Panc1 (cell line): Measurements from ENCODE around the gene KATNAL1. TPM values are rescaled to one million over a fixed set of nuclear protein-coding genes. Genes with fewer than 3 reads are reported as not detected.

Source experiments
- ATAC-seq: fragments of 200-7000 bp; cut with Tn5 transposase; 2 replicates; pipeline ENCODE4 v1.9.1; 2020; ENCODE audit warnings: mild to moderate bottlenecking, moderate library complexity
- BruUV-seq: library from RNA; stranded (reverse); fragments of 400-500 nt; replicated peaks from 2 replicates; lab custom pipeline; 2021; lab: Mats Ljungman, UMichigan
- CTCF ChIA-PET: fragments of 300-600 bp; sonication (Branson Sonifier 250); formaldehyde crosslinking; loops from one replicate; lab custom pipeline; 2022; ENCODE audit warnings: antibody characterized with exemption; lab: Charles Lee
- POLR2A ChIA-PET: fragments of 300-600 bp; sonication (Branson Sonifier 250); formaldehyde crosslinking; loops from one replicate; lab custom pipeline; 2022; ENCODE audit warnings: antibody characterized with exemption; lab: Charles Lee
- DNase-seq: peaks from one replicate; pipeline ENCODE4 v3.0.0-alpha.2; 2010; ENCODE audit warnings: low read depth, low spot score
- H3K27ac ChIP-seq: 2 replicates; pipeline ENCODE4 v1.5.1; 2011; ENCODE audit warnings: mild to moderate bottlenecking, low read length, inconsistent platforms
- H3K27me3 ChIP-seq: fragments of 200-500 bp; sonication (Bioruptor generic); 2 replicates; pipeline ENCODE4 v1.6.0; 2014; ENCODE audit warnings: low read length, inconsistent platforms; ENCODE audit not compliant: control insufficient read depth, insufficient read depth
- H3K36me3 ChIP-seq: fragments of 200-500 bp; sonication (Bioruptor generic); 2 replicates; pipeline ENCODE4 v1.5.1; 2014; ENCODE audit warnings: inconsistent platforms, mild to moderate bottlenecking, low read length, moderate library complexity; ENCODE audit not compliant: control insufficient read depth, insufficient read depth
- H3K4me1 ChIP-seq: 2 replicates; pipeline ENCODE4 v1.5.1; 2011; ENCODE audit warnings: inconsistent platforms, mild to moderate bottlenecking, low read length, moderate library complexity; ENCODE audit not compliant: control insufficient read depth, insufficient read depth
- H3K4me3 ChIP-seq, 2 experiments: 2 replicates each; pipeline ENCODE4 v1.5.1; 2011 to 2012; ENCODE audit warnings: low read depth in 2 of 2, low read length in 2 of 2, mild to moderate bottlenecking in 2 of 2, inconsistent platforms in 1 of 2, moderate library complexity in 1 of 2
- H3K9me3 ChIP-seq: fragments of 200-500 bp; sonication (Bioruptor generic); 2 replicates; pipeline ENCODE4 v1.5.1; 2014; ENCODE audit warnings: low read depth, mild to moderate bottlenecking, inconsistent platforms, low read length, moderate library complexity; ENCODE audit not compliant: control insufficient read depth, insufficient read depth
- CTCF ChIP-seq: fragments of 450-650 bp; IDR thresholded peaks from 2 replicates; pipeline ENCODE4 v1.5.1; 2017; ENCODE audit warnings: mild to moderate bottlenecking
- POLR2AphosphoS5 ChIP-seq: IDR thresholded peaks from 2 replicates; pipeline ENCODE4 v1.6.1; 2012; ENCODE audit warnings: mild to moderate bottlenecking, low read depth, low read length, moderate library complexity
- REST ChIP-seq, 2 experiments: IDR thresholded peaks; 2 replicates each; pipeline ENCODE4 v1.6.1; 2011 to 2012; ENCODE audit warnings: low read depth in 2 of 2, control low read depth in 1 of 2, low read length in 1 of 2, mild to moderate bottlenecking in 1 of 2, moderate library complexity in 1 of 2; ENCODE audit not compliant: insufficient read depth in 1 of 2
- SIN3A ChIP-seq: IDR thresholded peaks from 2 replicates; pipeline ENCODE4 v1.6.1; 2012; ENCODE audit warnings: low read depth, mild to moderate bottlenecking, low read length, moderate library complexity, borderline replicate concordance; ENCODE audit not compliant: insufficient read depth
- TCF7L2 ChIP-seq: IDR thresholded peaks from 2 replicates; pipeline ENCODE4 v1.6.1; 2011; ENCODE audit warnings: mild to moderate bottlenecking, low read depth, low read length, inconsistent platforms
- in situ Hi-C: cut with HindIII; loops from 2 replicates; pipeline ENCODE4 v1.10.0; 2016; ENCODE audit warnings: low sequenced_read_pairs, low pct_unique_long_range_greater_than_20kb
- intact Hi-C: fragments of 100-400 bp; cut with micrococcal nuclease; formaldehyde crosslinking; loops from one replicate; pipeline ENCODE4 v1.10.0; 2022; ENCODE audit not compliant: unreplicated experiment
- total RNA-seq: library from RNA; stranded (reverse); gene quantifications from one replicate; pipeline ENCODE4 v1.2.1, GENCODE V29; 2021; ENCODE audit not compliant: unreplicated experiment

The KATNAL1 gene
- total RNA-seq, 1 experiment from 2014 or later, result 34.3 TPM

- H3K4me3 ChIP-seq, result no peak overlapping the region
- in situ Hi-C loops, result no loop called here
- intact Hi-C loops, result no loop called here
- no peaks in the 10 kb centered on the region for H3K36me3 ChIP-seq
- no peaks in the 10 kb centered on the region for H3K9me3 ChIP-seq
- ATAC-seq (no peak), DNase-seq (no peak)
- TF ChIP-seq TCF7L2 (no peak), CTCF (no peak), SIN3A (no peak), POLR2AphosphoS5 (no peak), REST (IDR thresholded peaks at IDR 0.05; ENCODE audit: insufficient read depth in 1 of 2, low read depth in 2 of 2, low read length in 1 of 2) (no peak)
- CTCF ChIA-PET, result no interaction called here
- POLR2A ChIA-PET, result interaction anchor here (0.6 kb wide), 1 partner anchor 165 kb away, joined by 3 read pairs; no protein-coding TSS in a partner anchor
- BruUV-seq, result no TSS peak
- H3K4me1 ChIP-seq, result no peaks in the 10 kb centered on the region
- no peaks in the 10 kb centered on the region for H3K27me3 ChIP-seq
- H3K27ac ChIP-seq, result no peak overlapping the region
Measured at GRCh38 chr13:30186634-30187415, 120.5 kb downstream of the KATNAL1 start.

GRCh38 chr13:30181888-30182651 lies 125.3 kb downstream of the KATNAL1 start:
- no peak for TF ChIP-seq REST (IDR thresholded peaks at IDR 0.05; ENCODE audit: insufficient read depth in 1 of 2, low read depth in 2 of 2, low read length in 1 of 2)
- no peak for TF ChIP-seq CTCF
- no peak for TF ChIP-seq TCF7L2
- TF ChIP-seq POLR2AphosphoS5, result no peak
- no peak for TF ChIP-seq SIN3A
- CTCF ChIA-PET, result no interaction called here
- no peaks in the 10 kb centered on the region for H3K36me3 ChIP-seq
- no peak overlapping the region for H3K4me3 ChIP-seq
- intact Hi-C loops (no loop called here), in situ Hi-C loops (no loop called here)
- ATAC-seq (0 out of 2 replicates have a peak, but pooled peaks have one; percentile 21), DNase-seq (no peak)
- BruUV-seq, result no TSS peak
- no peaks in the 10 kb centered on the region for H3K9me3 ChIP-seq
- no peak overlapping the region for H3K27ac ChIP-seq
- H3K27me3 ChIP-seq, result no peaks in the 10 kb centered on the region
- no peaks in the 10 kb centered on the region for H3K4me1 ChIP-seq
- POLR2A ChIA-PET, result no interaction called here
